NT2/D1 (cell line): ENCODE measurements around the gene P2RY14.

Source experiments
- SUZ12 ChIP-seq: IDR thresholded peaks from 2 replicates; pipeline ENCODE4 v1.6.1; 2011; ENCODE audit not compliant: insufficient read length, insufficient read depth; ENCODE audit errors: extremely low read depth
- ZNF274 ChIP-seq: IDR thresholded peaks from 2 replicates; pipeline ENCODE4 v1.6.1; 2011; ENCODE audit warnings: mild to moderate bottlenecking, low read depth, low read length

DNA sequence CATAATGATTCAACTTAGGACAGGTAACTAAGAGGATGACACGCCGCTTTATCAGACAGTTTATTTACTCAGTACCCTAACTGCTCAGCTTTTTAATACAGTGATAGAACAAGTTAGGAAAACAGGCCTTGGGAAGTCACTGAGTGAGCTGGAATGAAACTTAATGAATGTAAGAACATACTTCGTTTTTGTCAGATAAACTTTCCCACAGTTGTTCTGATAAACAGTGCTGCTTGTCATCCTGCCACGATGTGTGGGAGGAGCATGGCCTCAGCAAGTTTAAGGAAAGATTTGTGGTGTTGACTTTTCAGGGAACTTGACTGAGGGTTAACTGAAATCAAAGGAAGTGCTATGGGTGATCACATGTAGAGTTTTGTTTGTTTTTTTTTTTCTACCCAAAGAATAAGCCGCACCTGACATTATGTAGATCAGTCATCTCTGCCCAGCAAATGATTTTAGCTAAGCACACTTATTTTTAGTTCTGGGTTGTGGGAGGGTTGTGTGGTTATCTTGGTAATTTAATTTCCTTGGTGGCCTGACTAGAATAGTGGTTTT is 5.6 kb upstream of the P2RY14 start:
- TF ChIP-seq ZNF274, result no peak
- no peak for TF ChIP-seq SUZ12
